K562 (cell line): ENCODE measurements around the gene NT5C2. TPM values are rescaled to one million over a fixed set of nuclear protein-coding genes. Genes with fewer than 3 reads are reported as not detected.

Experiments
- ATAC-seq: fragments of 200-7000 bp; cut with Tn5 transposase; 3 replicates; pipeline ENCODE4 v1.9.1; 2020; ENCODE audit warnings: moderate library complexity
- BruUV-seq: library from RNA; stranded (reverse); fragments of 400-500 nt; replicated peaks from 2 replicates; lab custom pipeline; 2021; lab: Mats Ljungman, UMichigan
- CTCF ChIA-PET: fragments of 300-600 bp; formaldehyde crosslinking; extraction: SDS; loops from one replicate; lab custom pipeline; 2021; ENCODE audit warnings: low intra/inter-chr PET ratio; lab: Yijun Ruan, JAX
- POLR2A ChIA-PET: fragments of 300-600, 350-650 bp; sonication (Branson Sonifier 250); formaldehyde crosslinking; extraction: SDS; loops from one replicate; lab custom pipeline; 2021; ENCODE audit warnings: antibody characterized with exemption, inconsistent platforms; lab: Yijun Ruan, JAX
- DNase-seq, 4 experiments: peaks; one replicate each; pipeline versions ENCODE4 v3.0.0 to v3.0.0-alpha.2; 2011 to 2018; ENCODE audit warnings: low spot score in 3 of 4, mixed read lengths in 3 of 4; ENCODE audit errors: extremely low read depth in 1 of 4
- FAIRE-seq: peaks from 2 replicates; lab custom pipeline; 2011; peaks lifted over from hg19 to GRCh38; lab: Jason Lieb, UNC
- H2AFZ ChIP-seq: 2 replicates; pipeline ENCODE4 v1.6.0; 2011; ENCODE audit warnings: low read depth, low read length, control low read depth, inconsistent platforms
- H3K27ac ChIP-seq: fragments of 200-600 bp; 3 replicates; pipeline ENCODE4 v1.8.0; 2011; ENCODE audit warnings: low read depth, mild to moderate bottlenecking, control low read depth, inconsistent platforms, low read length, moderate library complexity, mixed read lengths; ENCODE audit errors: extremely low read depth
- H3K27me3 ChIP-seq, 2 experiments: fragments of 300-600 bp in 1 of 2; 2 replicates in 1 of 2; 3 replicates in 1 of 2; pipeline versions ENCODE4 v1.6.0 to v1.8.0; 2011; ENCODE audit warnings: inconsistent platforms in 2 of 2, low read length in 2 of 2, mild to moderate bottlenecking in 1 of 2, mixed read lengths in 1 of 2, moderate library complexity in 1 of 2; ENCODE audit not compliant: control insufficient read depth in 2 of 2, insufficient read depth in 2 of 2
- H3K36me3 ChIP-seq: fragments of 300-600 bp; 3 replicates; pipeline ENCODE4 v1.8.0; 2011; ENCODE audit warnings: mild to moderate bottlenecking, low read length, inconsistent platforms; ENCODE audit not compliant: control insufficient read depth, insufficient read depth
- H3K4me1 ChIP-seq, 2 experiments: fragments of 200-600 bp in 1 of 2; replicated peaks in 1 of 2; 2 replicates in 1 of 2; 3 replicates in 1 of 2; pipeline versions ENCODE4 v1.5.1 to v1.8.0; 2011; ENCODE audit warnings: inconsistent platforms in 2 of 2, low read length in 2 of 2, mild to moderate bottlenecking in 1 of 2, mixed read lengths in 1 of 2, moderate library complexity in 1 of 2; ENCODE audit not compliant: control insufficient read depth in 2 of 2, insufficient read depth in 2 of 2
- H3K4me2 ChIP-seq: 2 replicates; pipeline ENCODE4 v1.6.1; 2011; ENCODE audit warnings: low read length, control low read depth, inconsistent platforms, mixed read lengths; ENCODE audit not compliant: insufficient read depth
- H3K4me3 ChIP-seq: fragments of 200-600 bp; sonication (generic), shearing (Covaris generic); 2 replicates; pipeline ENCODE4 v1.5.1; 2016; ENCODE audit warnings: control low read depth, inconsistent platforms
- H3K79me2 ChIP-seq: fragments of 200-600 bp; 3 replicates; pipeline ENCODE4 v1.8.0; 2011; ENCODE audit warnings: low read length, inconsistent platforms; ENCODE audit not compliant: control insufficient read depth, insufficient read depth
- H3K9ac ChIP-seq, 2 experiments: 2 replicates each; pipeline versions ENCODE4 v1.6.0 to v1.6.1; 2011; ENCODE audit warnings: low read depth in 2 of 2, low read length in 2 of 2, control low read depth in 1 of 2, inconsistent platforms in 1 of 2, mild to moderate bottlenecking in 1 of 2, mixed read lengths in 1 of 2; ENCODE audit not compliant: insufficient read depth in 1 of 2
- H3K9me1 ChIP-seq: one replicate; pipeline ENCODE4 v1.6.0; 2011; ENCODE audit warnings: inconsistent platforms, mild to moderate bottlenecking, low read length, moderate library complexity; ENCODE audit not compliant: control insufficient read depth, insufficient read depth
- H3K9me3 ChIP-seq: replicated peaks from 2 replicates; pipeline ENCODE4 v1.5.1; 2011; ENCODE audit warnings: low read depth, low read length, inconsistent platforms; ENCODE audit not compliant: control insufficient read depth, insufficient read depth
- H4K20me1 ChIP-seq: replicated peaks from 2 replicates; pipeline ENCODE4 v1.6.1; 2011; ENCODE audit warnings: low read length, inconsistent platforms, mixed read lengths; ENCODE audit not compliant: control insufficient read depth, insufficient read depth
- ATF2 ChIP-seq: sonication (generic); formaldehyde crosslinking; IDR thresholded peaks from 2 replicates; pipeline ENCODE4 v1.8.1; 2022; ENCODE audit warnings: missing genetic modification reagents
- FOXK2 ChIP-seq, 2 experiments: fragments of 450-650 bp; IDR thresholded peaks in 1 of 2; conservative IDR thresholded peaks in 1 of 2; 2 replicates each; pipeline ENCODE4 v1.6.1; 2016; ENCODE audit warnings: low read depth in 2 of 2, mild to moderate bottlenecking in 1 of 2
- NFXL1 ChIP-seq: fragments of 450-650 bp; formaldehyde crosslinking; IDR thresholded peaks from 2 replicates; pipeline ENCODE4 v1.4.0; 2021; ENCODE audit warnings: mild to moderate bottlenecking
- POU5F1 ChIP-seq: fragments of 150-350 bp; IDR thresholded peaks from 2 replicates; pipeline ENCODE4 v1.6.1; 2014; ENCODE audit warnings: borderline replicate concordance, low read length, low read depth, mild to moderate bottlenecking; ENCODE audit not compliant: partially characterized antibody
- SIN3B ChIP-seq: fragments of 450-650 bp; IDR thresholded peaks from 2 replicates; pipeline ENCODE4 v1.6.1; 2017; ENCODE audit warnings: low read depth, mild to moderate bottlenecking, moderate library complexity
- SRSF9 ChIP-seq: fragments of 200-400 bp; formaldehyde crosslinking; IDR thresholded peaks from 2 replicates; pipeline ENCODE4 v1.6.1; 2017; ENCODE audit warnings: low read depth, low read length, borderline replicate concordance
- TRIM28 ChIP-seq: fragments of 450-650 bp; IDR thresholded peaks from 2 replicates; pipeline ENCODE4 v1.6.1; 2017
- WGBS: fragments of 100-300 bp; shearing (Covaris generic); methylation state at CpG from one replicate; pipeline ENCODE4 v1.1.6; 2016; ENCODE audit warnings: low coverage, mixed read lengths; ENCODE audit not compliant: insufficient coverage; ENCODE audit errors: missing lambda C conversion rate; 5-methylcytosine and 5-hydroxymethylcytosine counted together
- in situ Hi-C: fragments of 300-500 bp; cut with MboI; formaldehyde crosslinking; loops from 4 replicates; pipeline ENCODE4 v1.15.0; 2018; ENCODE audit warnings: inconsistent platforms, mixed read lengths
- intact Hi-C: fragments of 100-400 bp; cut with micrococcal nuclease; formaldehyde crosslinking; loops from 2 replicates; pipeline ENCODE4 v1.14.2; 2022
- polyA plus RNA-seq, 8 experiments: library from polyadenylated mRNA; depleted of rRNA in 4 of 8; stranded (reverse) in 5 of 8; unstranded in 3 of 8; fragments of >200 nt; fragmentation: Nextera tagmentation in 2 of 8; fragmentation: Illumina TruSeq in 1 of 8; extraction: Ambion mirVana in 2 of 8; extraction: Trizol in 1 of 8; gene quantifications; 2 replicates each; pipeline versions ENCODE4 v1.2.1 to v1.2.3, GENCODE V29; 2011 to 2014; ENCODE audit warnings: inconsistent platforms in 1 of 8, missing spikeins in 1 of 8
- total RNA-seq, 7 experiments: library from RNA; depleted of rRNA in 6 of 7; stranded (reverse); fragments of >200 nt in 6 of 7; fragmentation: Illumina TruSeq in 2 of 7; extraction: Trizol in 2 of 7; gene quantifications; 2 replicates each; pipeline versions ENCODE4 v1.2.1 to v1.2.3, GENCODE V29; 2011 to 2021; ENCODE audit warnings: low replicate concordance in 1 of 7
- TF ChIP-seq, protein P1 (sequence below), 2 experiments: fragments of 450-650 bp; IDR thresholded peaks; 2 replicates each; pipeline ENCODE4 v1.6.1; 2018; ENCODE audit warnings: mild to moderate bottlenecking in 2 of 2, low read depth in 1 of 2; ENCODE audit not compliant: partially characterized antibody in 2 of 2

Gene NT5C2
- total and polyA plus RNA-seq, 9 of the 15 experiments (the other 6 are each of a cell fraction or from before 2014, with no cell fraction given), result 11.3 to 45.2 (median 27.7) TPM

- TF ChIP-seq, protein P1, sequence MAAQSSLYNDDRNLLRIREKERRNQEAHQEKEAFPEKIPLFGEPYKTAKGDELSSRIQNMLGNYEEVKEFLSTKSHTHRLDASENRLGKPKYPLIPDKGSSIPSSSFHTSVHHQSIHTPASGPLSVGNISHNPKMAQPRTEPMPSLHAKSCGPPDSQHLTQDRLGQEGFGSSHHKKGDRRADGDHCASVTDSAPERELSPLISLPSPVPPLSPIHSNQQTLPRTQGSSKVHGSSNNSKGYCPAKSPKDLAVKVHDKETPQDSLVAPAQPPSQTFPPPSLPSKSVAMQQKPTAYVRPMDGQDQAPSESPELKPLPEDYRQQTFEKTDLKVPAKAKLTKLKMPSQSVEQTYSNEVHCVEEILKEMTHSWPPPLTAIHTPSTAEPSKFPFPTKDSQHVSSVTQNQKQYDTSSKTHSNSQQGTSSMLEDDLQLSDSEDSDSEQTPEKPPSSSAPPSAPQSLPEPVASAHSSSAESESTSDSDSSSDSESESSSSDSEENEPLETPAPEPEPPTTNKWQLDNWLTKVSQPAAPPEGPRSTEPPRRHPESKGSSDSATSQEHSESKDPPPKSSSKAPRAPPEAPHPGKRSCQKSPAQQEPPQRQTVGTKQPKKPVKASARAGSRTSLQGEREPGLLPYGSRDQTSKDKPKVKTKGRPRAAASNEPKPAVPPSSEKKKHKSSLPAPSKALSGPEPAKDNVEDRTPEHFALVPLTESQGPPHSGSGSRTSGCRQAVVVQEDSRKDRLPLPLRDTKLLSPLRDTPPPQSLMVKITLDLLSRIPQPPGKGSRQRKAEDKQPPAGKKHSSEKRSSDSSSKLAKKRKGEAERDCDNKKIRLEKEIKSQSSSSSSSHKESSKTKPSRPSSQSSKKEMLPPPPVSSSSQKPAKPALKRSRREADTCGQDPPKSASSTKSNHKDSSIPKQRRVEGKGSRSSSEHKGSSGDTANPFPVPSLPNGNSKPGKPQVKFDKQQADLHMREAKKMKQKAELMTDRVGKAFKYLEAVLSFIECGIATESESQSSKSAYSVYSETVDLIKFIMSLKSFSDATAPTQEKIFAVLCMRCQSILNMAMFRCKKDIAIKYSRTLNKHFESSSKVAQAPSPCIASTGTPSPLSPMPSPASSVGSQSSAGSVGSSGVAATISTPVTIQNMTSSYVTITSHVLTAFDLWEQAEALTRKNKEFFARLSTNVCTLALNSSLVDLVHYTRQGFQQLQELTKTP (IDR thresholded peaks at IDR 0.05; ENCODE audit: low read depth in 1 of 2, partially characterized antibody in 2 of 2), result no peak
- no peak for TF ChIP-seq TRIM28
- no peak for TF ChIP-seq NFXL1 (CRISPR knock-in tag)
- no peak for TF ChIP-seq POU5F1
- TF ChIP-seq, all 486 proteins: peak for 0
These were observed 114.4 kb downstream of the NT5C2 start (continued) for GRCh38 chr10:103078676-103079075.

GRCh38 chr10:103078309-103078615 is 114.8 kb downstream of the NT5C2 start:
- no TSS peak for BruUV-seq
- WGBS, result 80% methylated on average over 2 of the region's 3 CpGs
- ATAC-seq (no peak), FAIRE-seq (no peak), DNase-seq (no peak)
- Histone ChIP-seq H3K27ac (no peak overlapping the region), H3K79me2 (no peaks in the 10 kb centered on the region), H3K4me1 (no peaks in the 10 kb centered on the region; a peak in 2 of 5 replicates), H3K9ac (peak overlapping the region in 1 of 2 experiments; percentile 4; a peak in 1 of 4 replicates), H3K4me3 (no peak overlapping the region), H2AFZ (no peak overlapping the region), H3K9me3 (no peaks in the 10 kb centered on the region), H3K4me2 (no peak overlapping the region), H3K27me3 (no peaks in the 10 kb centered on the region), H3K36me3 (no peaks in the 10 kb centered on the region; the same call in 2 of the 3 replicates), H3K9me1 (no peaks in the 10 kb centered on the region), H4K20me1 (no peaks in the 10 kb centered on the region)
- CTCF ChIA-PET, result no interaction called here
- in situ Hi-C loops, result no loop called here
- intact Hi-C loops, result no loop called here
- POLR2A ChIA-PET, result interaction anchor here (0.6 kb wide), 1 partner anchor 224 kb away, joined by 3 read pairs; the partner anchor contains the start of gene BORCS7
- TF ChIP-seq SRSF9 (no peak), ATF2 (CRISPR knock-in tag) (no peak), SIN3B (no peak), FOXK2 (conservative IDR thresholded peaks at IDR 0.05 in 1 of 2, IDR thresholded peaks at IDR 0.05 in 1 of 2; ENCODE audit: low read depth in 2 of 2) (no peak)
